KMS-11 (cell line): ENCODE results near the gene AANAT.

Experiments used
- H2AFZ ChIP-seq: fragments of 200-600 bp; sonication (generic); 2 replicates; pipeline ENCODE4 v1.6.1; 2016; ENCODE audit warnings: antibody characterized with exemption, mixed run types, low read depth
- H3K27ac ChIP-seq: fragments of 200-600 bp; sonication (generic); 2 replicates; pipeline ENCODE4 v1.6.1; 2016; ENCODE audit warnings: mild to moderate bottlenecking, mixed run types
- H3K27me3 ChIP-seq: fragments of 200-600 bp; sonication (generic); 2 replicates; pipeline ENCODE4 v1.6.1; 2017; ENCODE audit warnings: mild to moderate bottlenecking, low read depth, mixed run types, moderate library complexity; ENCODE audit not compliant: insufficient read depth
- H3K36me3 ChIP-seq: fragments of 200-600 bp; sonication (generic); 2 replicates; pipeline ENCODE4 v1.6.1; 2017; ENCODE audit warnings: mild to moderate bottlenecking, mixed run types; ENCODE audit not compliant: insufficient read depth
- H3K4me1 ChIP-seq: fragments of 200-600 bp; sonication (generic); 2 replicates; pipeline ENCODE4 v1.6.1; 2016; ENCODE audit warnings: mild to moderate bottlenecking, low read depth, mixed run types; ENCODE audit not compliant: poor library complexity, severe bottlenecking
- H3K4me2 ChIP-seq: fragments of 200-600 bp; sonication (generic); 2 replicates; pipeline ENCODE4 v1.7.0; 2016; ENCODE audit warnings: mild to moderate bottlenecking, mixed run types
- H3K4me3 ChIP-seq: fragments of 200-600 bp; sonication (generic); IDR thresholded peaks from 2 replicates; pipeline ENCODE4 v1.6.1; 2017; ENCODE audit warnings: low read depth, low read length, mixed read lengths; ENCODE audit not compliant: insufficient read depth
- H3K79me2 ChIP-seq: fragments of 200-600 bp; sonication (generic); 2 replicates; pipeline ENCODE4 v1.6.1; 2016; ENCODE audit warnings: low read depth, mixed run types; ENCODE audit not compliant: insufficient read depth
- H3K9ac ChIP-seq: fragments of 200-600 bp; sonication (generic); 2 replicates; pipeline ENCODE4 v1.6.1; 2016; ENCODE audit warnings: mild to moderate bottlenecking, mixed run types
- H4K20me1 ChIP-seq: fragments of 200-600 bp; sonication (generic); 2 replicates; pipeline ENCODE4 v1.6.1; 2016; ENCODE audit warnings: mild to moderate bottlenecking, mixed run types; ENCODE audit not compliant: insufficient read depth
- TF ChIP-seq, protein P1 (sequence below): fragments of 200-600 bp; sonication (generic); conservative IDR thresholded peaks from 2 replicates; pipeline ENCODE4 v1.6.1; 2017; ENCODE audit warnings: low read depth, mild to moderate bottlenecking, antibody characterized with exemption, low read length, moderate library complexity, mixed read lengths

Gene AANAT

GRCh38 chr17:76466775-76467130, 650 bp upstream of the AANAT start:
- Histone ChIP-seq H2AFZ (no peak overlapping the region), H3K36me3 (no peaks in the 10 kb centered on the region), H3K4me2 (no peak overlapping the region; the same call in 1 of the 2 replicates), H3K27me3 (no peaks in the 10 kb centered on the region), H3K4me1 (peaks cover 15% of the 10 kb centered on the region), H3K79me2 (no peaks in the 10 kb centered on the region), H4K20me1 (no peaks in the 10 kb centered on the region), H3K9ac (no peak overlapping the region), H3K27ac (no peak overlapping the region), H3K4me3 (no peak overlapping the region)
- TF ChIP-seq, protein P1, sequence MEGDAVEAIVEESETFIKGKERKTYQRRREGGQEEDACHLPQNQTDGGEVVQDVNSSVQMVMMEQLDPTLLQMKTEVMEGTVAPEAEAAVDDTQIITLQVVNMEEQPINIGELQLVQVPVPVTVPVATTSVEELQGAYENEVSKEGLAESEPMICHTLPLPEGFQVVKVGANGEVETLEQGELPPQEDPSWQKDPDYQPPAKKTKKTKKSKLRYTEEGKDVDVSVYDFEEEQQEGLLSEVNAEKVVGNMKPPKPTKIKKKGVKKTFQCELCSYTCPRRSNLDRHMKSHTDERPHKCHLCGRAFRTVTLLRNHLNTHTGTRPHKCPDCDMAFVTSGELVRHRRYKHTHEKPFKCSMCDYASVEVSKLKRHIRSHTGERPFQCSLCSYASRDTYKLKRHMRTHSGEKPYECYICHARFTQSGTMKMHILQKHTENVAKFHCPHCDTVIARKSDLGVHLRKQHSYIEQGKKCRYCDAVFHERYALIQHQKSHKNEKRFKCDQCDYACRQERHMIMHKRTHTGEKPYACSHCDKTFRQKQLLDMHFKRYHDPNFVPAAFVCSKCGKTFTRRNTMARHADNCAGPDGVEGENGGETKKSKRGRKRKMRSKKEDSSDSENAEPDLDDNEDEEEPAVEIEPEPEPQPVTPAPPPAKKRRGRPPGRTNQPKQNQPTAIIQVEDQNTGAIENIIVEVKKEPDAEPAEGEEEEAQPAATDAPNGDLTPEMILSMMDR: no peak

DNA sequence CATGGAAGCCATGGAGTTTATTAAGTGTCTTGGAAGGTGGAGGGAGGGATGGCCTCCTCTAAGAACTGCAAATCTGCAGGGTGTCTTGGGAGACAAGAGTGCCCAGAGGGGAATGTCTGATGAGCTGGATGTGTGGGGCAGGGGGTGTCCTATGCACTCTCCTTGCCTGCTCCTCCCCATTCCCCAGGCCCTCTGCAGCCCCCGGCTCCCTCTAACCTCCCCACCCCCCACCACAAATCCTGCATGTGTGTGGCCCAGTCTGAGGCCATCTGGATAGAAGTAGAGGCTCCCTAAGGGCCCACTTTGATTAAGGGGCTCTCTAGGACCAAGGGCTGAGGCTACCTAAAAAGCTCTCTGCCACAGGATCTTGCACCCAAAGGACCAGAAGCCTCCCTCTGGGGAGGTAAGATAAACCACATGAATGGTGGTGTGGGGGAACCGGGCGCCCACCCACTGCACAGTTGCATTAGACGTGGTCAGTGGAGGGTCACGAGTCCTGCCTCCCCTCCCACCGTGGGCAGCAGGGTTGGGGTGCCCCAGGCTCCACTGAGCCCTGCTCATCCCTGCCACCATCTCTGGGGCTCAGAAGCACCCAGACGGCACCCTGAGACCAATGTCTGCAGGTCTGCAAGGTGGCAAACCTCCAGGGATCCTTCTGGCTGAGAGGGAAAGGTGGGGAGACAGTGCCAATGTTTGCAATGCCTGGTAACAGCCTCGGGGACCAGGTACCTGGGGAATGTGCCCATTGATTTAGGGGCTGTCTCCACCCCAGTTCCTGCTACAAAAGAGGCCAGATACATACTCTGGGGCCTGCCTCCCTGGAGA, 618 bp downstream of the AANAT start:
- Histone ChIP-seq H3K36me3 (no peaks in the 10 kb centered on the region), H3K4me3 (no peak overlapping the region), H3K4me1 (peaks cover 15% of the 10 kb centered on the region), H3K9ac (no peak overlapping the region), H3K79me2 (no peaks in the 10 kb centered on the region), H2AFZ (no peak overlapping the region), H3K27me3 (no peaks in the 10 kb centered on the region), H4K20me1 (no peaks in the 10 kb centered on the region), H3K27ac (no peak overlapping the region), H3K4me2 (no peak overlapping the region)
- TF ChIP-seq, protein P1: no peak

DNA sequence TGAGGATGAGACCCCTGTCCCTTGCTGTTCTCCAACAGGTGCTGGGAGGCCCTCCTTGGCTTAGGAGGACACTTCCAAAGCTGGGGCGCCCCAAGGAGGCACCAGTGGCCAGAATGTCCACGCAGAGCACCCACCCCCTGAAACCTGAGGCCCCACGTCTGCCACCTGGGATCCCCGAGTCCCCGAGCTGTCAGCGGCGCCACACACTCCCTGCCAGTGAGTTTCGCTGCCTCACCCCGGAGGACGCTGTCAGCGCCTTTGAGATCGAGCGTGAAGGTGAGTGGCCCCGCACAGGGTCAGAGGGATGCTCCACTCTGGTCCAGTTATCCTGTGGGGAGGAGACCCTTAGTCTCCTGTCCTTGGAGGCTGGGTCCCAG, 1.2 kb downstream of the AANAT start:
- no peaks in the 10 kb centered on the region for H3K79me2 ChIP-seq
- no peak overlapping the region for H2AFZ ChIP-seq
- no peaks in the 10 kb centered on the region for H4K20me1 ChIP-seq
- TF ChIP-seq, protein P1: no peak
- peaks cover 15% of the 10 kb centered on the region for H3K4me1 ChIP-seq
- H3K4me3 ChIP-seq: no peak overlapping the region
- no peak overlapping the region for H3K4me2 ChIP-seq
- H3K27me3 ChIP-seq: no peaks in the 10 kb centered on the region
- no peak overlapping the region for H3K9ac ChIP-seq
- no peaks in the 10 kb centered on the region for H3K36me3 ChIP-seq
- H3K27ac ChIP-seq: no peak overlapping the region

DNA sequence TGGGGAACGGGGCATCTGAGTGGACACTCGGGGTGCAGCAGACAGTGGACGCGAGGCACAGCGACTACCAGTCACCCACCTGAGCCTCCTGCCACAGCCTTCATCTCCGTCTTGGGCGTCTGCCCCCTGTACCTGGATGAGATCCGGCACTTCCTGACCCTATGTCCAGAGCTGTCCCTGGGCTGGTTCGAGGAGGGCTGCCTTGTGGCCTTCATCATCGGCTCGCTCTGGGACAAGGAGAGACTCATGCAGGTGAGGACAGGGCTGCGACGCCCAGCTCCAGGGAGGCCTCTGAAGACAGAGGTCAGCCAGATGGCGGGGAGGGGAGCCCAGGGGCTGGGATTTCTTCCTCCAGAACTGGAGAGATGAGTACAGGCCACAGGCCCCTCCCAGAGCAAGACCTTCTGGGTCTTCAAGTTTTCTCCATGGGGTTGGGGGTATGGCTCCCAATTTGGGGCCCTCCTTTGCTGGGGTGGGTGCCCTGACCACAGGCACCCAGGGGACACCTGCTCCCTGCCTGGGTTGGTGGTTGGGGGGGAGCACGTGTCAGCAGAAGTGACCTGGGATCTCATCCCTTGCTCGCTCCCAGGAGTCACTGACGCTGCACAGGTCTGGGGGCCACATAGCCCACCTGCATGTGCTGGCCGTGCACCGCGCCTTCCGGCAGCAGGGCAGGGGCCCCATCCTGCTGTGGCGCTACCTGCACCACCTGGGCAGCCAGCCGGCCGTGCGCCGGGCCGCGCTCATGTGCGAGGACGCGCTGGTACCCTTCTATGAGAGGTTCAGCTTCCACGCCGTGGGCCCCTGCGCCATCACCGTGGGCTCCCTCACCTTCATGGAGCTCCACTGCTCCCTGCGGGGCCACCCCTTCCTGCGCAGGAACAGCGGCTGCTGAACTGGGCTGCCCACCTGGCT, 1.9 kb downstream of the AANAT start:
- H3K27ac ChIP-seq: no peak overlapping the region
- no peak overlapping the region for H3K4me2 ChIP-seq
- H3K4me1 ChIP-seq: peaks cover 15% of the 10 kb centered on the region
- TF ChIP-seq, protein P1: no peak
- H3K9ac ChIP-seq: no peak overlapping the region
- H3K4me3 ChIP-seq: no peak overlapping the region
- no peaks in the 10 kb centered on the region for H3K36me3 ChIP-seq
- H3K79me2 ChIP-seq: no peaks in the 10 kb centered on the region
- no peak overlapping the region for H2AFZ ChIP-seq
- H3K27me3 ChIP-seq: no peaks in the 10 kb centered on the region
- no peaks in the 10 kb centered on the region for H4K20me1 ChIP-seq
